K562 (cell line): Measurements from ENCODE around the gene JAK3. TPM values are rescaled to one million over a fixed set of nuclear protein-coding genes. Genes with fewer than 3 reads are reported as not detected.

Source experiments
- ATAC-seq: fragments of 200-7000 bp; cut with Tn5 transposase; 3 replicates; pipeline ENCODE4 v1.9.1; 2020; ENCODE audit warnings: moderate library complexity
- BruUV-seq: library from RNA; stranded (reverse); fragments of 400-500 nt; replicated peaks from 2 replicates; lab custom pipeline; 2021; lab: Mats Ljungman, UMichigan
- CTCF ChIA-PET: fragments of 300-600 bp; formaldehyde crosslinking; extraction: SDS; loops from one replicate; lab custom pipeline; 2021; ENCODE audit warnings: low intra/inter-chr PET ratio; lab: Yijun Ruan, JAX
- POLR2A ChIA-PET: fragments of 300-600, 350-650 bp; sonication (Branson Sonifier 250); formaldehyde crosslinking; extraction: SDS; loops from one replicate; lab custom pipeline; 2021; ENCODE audit warnings: antibody characterized with exemption, inconsistent platforms; lab: Yijun Ruan, JAX
- DNase-seq, 4 experiments: peaks; one replicate each; pipeline versions ENCODE4 v3.0.0 to v3.0.0-alpha.2; 2011 to 2018; ENCODE audit warnings: low spot score in 3 of 4, mixed read lengths in 3 of 4; ENCODE audit errors: extremely low read depth in 1 of 4
- FAIRE-seq: peaks from 2 replicates; lab custom pipeline; 2011; peaks lifted over from hg19 to GRCh38; lab: Jason Lieb, UNC
- H2AFZ ChIP-seq: 2 replicates; pipeline ENCODE4 v1.6.0; 2011; ENCODE audit warnings: low read depth, low read length, control low read depth, inconsistent platforms
- H3K27ac ChIP-seq: fragments of 200-600 bp; 3 replicates; pipeline ENCODE4 v1.8.0; 2011; ENCODE audit warnings: low read depth, mild to moderate bottlenecking, control low read depth, inconsistent platforms, low read length, moderate library complexity, mixed read lengths; ENCODE audit errors: extremely low read depth
- H3K27me3 ChIP-seq, 2 experiments: fragments of 300-600 bp in 1 of 2; 2 replicates in 1 of 2; 3 replicates in 1 of 2; pipeline versions ENCODE4 v1.6.0 to v1.8.0; 2011; ENCODE audit warnings: inconsistent platforms in 2 of 2, low read length in 2 of 2, mild to moderate bottlenecking in 1 of 2, mixed read lengths in 1 of 2, moderate library complexity in 1 of 2; ENCODE audit not compliant: control insufficient read depth in 2 of 2, insufficient read depth in 2 of 2
- H3K36me3 ChIP-seq: fragments of 300-600 bp; 3 replicates; pipeline ENCODE4 v1.8.0; 2011; ENCODE audit warnings: mild to moderate bottlenecking, low read length, inconsistent platforms; ENCODE audit not compliant: control insufficient read depth, insufficient read depth
- H3K4me1 ChIP-seq, 2 experiments: fragments of 200-600 bp in 1 of 2; replicated peaks in 1 of 2; 2 replicates in 1 of 2; 3 replicates in 1 of 2; pipeline versions ENCODE4 v1.5.1 to v1.8.0; 2011; ENCODE audit warnings: inconsistent platforms in 2 of 2, low read length in 2 of 2, mild to moderate bottlenecking in 1 of 2, mixed read lengths in 1 of 2, moderate library complexity in 1 of 2; ENCODE audit not compliant: control insufficient read depth in 2 of 2, insufficient read depth in 2 of 2
- H3K4me2 ChIP-seq: 2 replicates; pipeline ENCODE4 v1.6.1; 2011; ENCODE audit warnings: low read length, control low read depth, inconsistent platforms, mixed read lengths; ENCODE audit not compliant: insufficient read depth
- H3K4me3 ChIP-seq: fragments of 200-600 bp; sonication (generic), shearing (Covaris generic); 2 replicates; pipeline ENCODE4 v1.5.1; 2016; ENCODE audit warnings: control low read depth, inconsistent platforms
- H3K79me2 ChIP-seq: fragments of 200-600 bp; 3 replicates; pipeline ENCODE4 v1.8.0; 2011; ENCODE audit warnings: low read length, inconsistent platforms; ENCODE audit not compliant: control insufficient read depth, insufficient read depth
- H3K9ac ChIP-seq, 2 experiments: 2 replicates each; pipeline versions ENCODE4 v1.6.0 to v1.6.1; 2011; ENCODE audit warnings: low read depth in 2 of 2, low read length in 2 of 2, control low read depth in 1 of 2, inconsistent platforms in 1 of 2, mild to moderate bottlenecking in 1 of 2, mixed read lengths in 1 of 2; ENCODE audit not compliant: insufficient read depth in 1 of 2
- H3K9me1 ChIP-seq: one replicate; pipeline ENCODE4 v1.6.0; 2011; ENCODE audit warnings: inconsistent platforms, mild to moderate bottlenecking, low read length, moderate library complexity; ENCODE audit not compliant: control insufficient read depth, insufficient read depth
- H3K9me3 ChIP-seq: replicated peaks from 2 replicates; pipeline ENCODE4 v1.5.1; 2011; ENCODE audit warnings: low read depth, low read length, inconsistent platforms; ENCODE audit not compliant: control insufficient read depth, insufficient read depth
- H4K20me1 ChIP-seq: replicated peaks from 2 replicates; pipeline ENCODE4 v1.6.1; 2011; ENCODE audit warnings: low read length, inconsistent platforms, mixed read lengths; ENCODE audit not compliant: control insufficient read depth, insufficient read depth
- KDM1A ChIP-seq, 2 experiments: fragments of 450-650 bp; IDR thresholded peaks; 2 replicates each; pipeline ENCODE4 v1.6.1; 2016; ENCODE audit warnings: mild to moderate bottlenecking in 2 of 2
- MYC ChIP-seq, 2 experiments: fragments of 250-450 bp in 1 of 2; sonication (Bioruptor Pico) in 1 of 2; IDR thresholded peaks; 2 replicates each; pipeline versions ENCODE4 v1.5.1 to v1.6.1; 2012 to 2021; ENCODE audit warnings: low read depth in 2 of 2, borderline replicate concordance in 1 of 2, improper control_type of control experiment in 1 of 2, low read length in 1 of 2, mild to moderate bottlenecking in 1 of 2, moderate library complexity in 1 of 2
- NFIX ChIP-seq: fragments of 250-450 bp; sonication (Bioruptor Pico); IDR thresholded peaks from 2 replicates; pipeline ENCODE4 v1.4.0; 2020; ENCODE audit warnings: low read depth, mild to moderate bottlenecking, moderate library complexity
- POLR2A ChIP-seq: fragments of 450-650 bp; conservative IDR thresholded peaks from 2 replicates; pipeline ENCODE4 v1.6.1; 2016
- POLR2B ChIP-seq: fragments of 450-650 bp; IDR thresholded peaks from 2 replicates; pipeline ENCODE4 v1.6.1; 2018; ENCODE audit warnings: low read depth; ENCODE audit not compliant: partially characterized antibody
- POLR2G ChIP-seq: fragments of 200-400 bp; formaldehyde crosslinking; IDR thresholded peaks from 2 replicates; pipeline ENCODE4 v1.6.1; 2017; ENCODE audit warnings: low read depth, mild to moderate bottlenecking, antibody characterized with exemption, low read length, moderate library complexity
- RBFOX2 ChIP-seq: fragments of 200-400 bp; formaldehyde crosslinking; IDR thresholded peaks from 2 replicates; pipeline ENCODE4 v1.6.1; 2017; ENCODE audit warnings: low read depth, mild to moderate bottlenecking, low read length, moderate library complexity
- RBM22 ChIP-seq: fragments of 200-400 bp; formaldehyde crosslinking; IDR thresholded peaks from 2 replicates; pipeline ENCODE4 v1.6.1; 2018; ENCODE audit warnings: low read length, low read depth; ENCODE audit not compliant: poor library complexity, severe bottlenecking
- RCOR1 ChIP-seq, 2 experiments: IDR thresholded peaks; 2 replicates each; pipeline ENCODE4 v1.6.1; 2012; ENCODE audit warnings: low read depth in 2 of 2, low read length in 2 of 2, borderline replicate concordance in 1 of 2, improper control_type of control experiment in 1 of 2
- SP1 ChIP-seq: sonication (generic); formaldehyde crosslinking; IDR thresholded peaks from 2 replicates; pipeline ENCODE4 v1.8.1; 2022; ENCODE audit warnings: mild to moderate bottlenecking, missing genetic modification reagents
- SUPT5H ChIP-seq: fragments of 450-650 bp; IDR thresholded peaks from 2 replicates; pipeline ENCODE4 v1.6.1; 2016
- TAF9B ChIP-seq: fragments of 450-650 bp; IDR thresholded peaks from 2 replicates; pipeline ENCODE4 v1.6.1; 2018; ENCODE audit warnings: mild to moderate bottlenecking; ENCODE audit not compliant: partially characterized antibody
- THRB ChIP-seq: fragments of 450-650 bp; formaldehyde crosslinking; conservative IDR thresholded peaks from 2 replicates; pipeline ENCODE4 v1.4.0; 2022; ENCODE audit warnings: mild to moderate bottlenecking, missing genetic modification characterization
- VEZF1 ChIP-seq: fragments of 200-800 bp; sonication (Bioruptor generic); IDR thresholded peaks from 2 replicates; pipeline ENCODE4 v1.6.1; 2017; ENCODE audit warnings: missing genetic modification characterization, missing compliant biosample characterization
- ZBTB7A ChIP-seq: IDR thresholded peaks from 2 replicates; pipeline ENCODE4 v1.6.1; 2011; ENCODE audit warnings: low read depth, mild to moderate bottlenecking, low read length, moderate library complexity, borderline replicate concordance; ENCODE audit not compliant: control insufficient read depth
- ZNF717 ChIP-seq: fragments of 250-450 bp; sonication (Bioruptor Pico); IDR thresholded peaks from 2 replicates; pipeline ENCODE4 v1.5.0; 2021
- WGBS: fragments of 100-300 bp; shearing (Covaris generic); methylation state at CpG from one replicate; pipeline ENCODE4 v1.1.6; 2016; ENCODE audit warnings: low coverage, mixed read lengths; ENCODE audit not compliant: insufficient coverage; ENCODE audit errors: missing lambda C conversion rate; 5-methylcytosine and 5-hydroxymethylcytosine counted together
- in situ Hi-C: fragments of 300-500 bp; cut with MboI; formaldehyde crosslinking; loops from 4 replicates; pipeline ENCODE4 v1.15.0; 2018; ENCODE audit warnings: inconsistent platforms, mixed read lengths
- intact Hi-C: fragments of 100-400 bp; cut with micrococcal nuclease; formaldehyde crosslinking; loops from 2 replicates; pipeline ENCODE4 v1.14.2; 2022
- polyA plus RNA-seq, 8 experiments: library from polyadenylated mRNA; depleted of rRNA in 4 of 8; stranded (reverse) in 5 of 8; unstranded in 3 of 8; fragments of >200 nt; fragmentation: Nextera tagmentation in 2 of 8; fragmentation: Illumina TruSeq in 1 of 8; extraction: Ambion mirVana in 2 of 8; extraction: Trizol in 1 of 8; gene quantifications; 2 replicates each; pipeline versions ENCODE4 v1.2.1 to v1.2.3, GENCODE V29; 2011 to 2014; ENCODE audit warnings: inconsistent platforms in 1 of 8, missing spikeins in 1 of 8
- total RNA-seq, 7 experiments: library from RNA; depleted of rRNA in 6 of 7; stranded (reverse); fragments of >200 nt in 6 of 7; fragmentation: Illumina TruSeq in 2 of 7; extraction: Trizol in 2 of 7; gene quantifications; 2 replicates each; pipeline versions ENCODE4 v1.2.1 to v1.2.3, GENCODE V29; 2011 to 2021; ENCODE audit warnings: low replicate concordance in 1 of 7

Gene JAK3
- total and polyA plus RNA-seq, 9 of the 15 experiments (the other 6 are each of a cell fraction or from before 2014, with no cell fraction given) = 0.01 to 0.18 (median 0.07) TPM; not detected in 1

- DNase-seq (peak; percentile 81 to 85 (median 84)), ATAC-seq (peak; percentile 10), FAIRE-seq (peak; percentile 78)
- Histone ChIP-seq H3K4me3 (no peak overlapping the region; the same call in 1 of the 2 replicates), H2AFZ (peak overlapping the region; percentile 14; the same call in 1 of the 2 replicates), H3K27ac (no peak overlapping the region; the same call in 2 of the 3 replicates), H4K20me1 (peaks cover 11% of the 10 kb centered on the region; the same call in 1 of the 2 replicates), H3K27me3 (no peaks in the 10 kb centered on the region), H3K36me3 (peaks cover 56% of the 10 kb centered on the region; the same call in 2 of the 3 replicates), H3K9me3 (no peaks in the 10 kb centered on the region), H3K9ac (peak overlapping the region in 1 of 2 experiments; percentile 86; a peak in 2 of 4 replicates), H3K9me1 (no peaks in the 10 kb centered on the region), H3K4me1 (peaks cover 12 to 50% of the 10 kb centered on the region in 2 experiments), H3K4me2 (no peak overlapping the region; the same call in 1 of the 2 replicates), H3K79me2 (no peaks in the 10 kb centered on the region)
- intact Hi-C loops = loop anchor here (1.0 kb wide), 1 partner anchor 63 kb away; no protein-coding TSS in a partner anchor
- POLR2A ChIA-PET = interaction anchor here (1.2 kb wide), 1 partner anchor 10 kb away, joined by 3 read pairs; no protein-coding TSS in a partner anchor
- no TSS peak for BruUV-seq
- in situ Hi-C loops = no loop called here
- 45% methylated on average over 15 of the region's 25 CpGs for WGBS
- CTCF ChIA-PET = interaction anchor here (0.6 kb wide), 1 partner anchor 1011 kb away, joined by 3 read pairs; no protein-coding TSS in a partner anchor
- peak; percentile 34; the same call in 1 of the 2 replicates for TF ChIP-seq SP1 (CRISPR knock-in tag)
- peak; percentile 21 for TF ChIP-seq POLR2B
- peak; percentile 24; the same call in 1 of the 2 replicates for TF ChIP-seq THRB
- TF ChIP-seq POLR2A = peak; percentile 54
- TF ChIP-seq KDM1A (IDR thresholded peaks at IDR 0.05) = peak in 1 of 2 experiments; percentile 36; a peak in 1 of 4 replicates
- TF ChIP-seq SUPT5H = peak; percentile 61; the same call in 1 of the 2 replicates
- peak; percentile 4 for TF ChIP-seq RBM22
- TF ChIP-seq TAF9B = no peak
- peak; percentile 53; the same call in 1 of the 2 replicates for TF ChIP-seq VEZF1 (CRISPR knock-in tag)
- TF ChIP-seq RCOR1 (IDR thresholded peaks at IDR 0.05; ENCODE audit: borderline replicate concordance in 1 of 2, low read depth in 2 of 2, low read length in 2 of 2) = peak in 1 of 2 experiments; percentile 52; a peak in 1 of 4 replicates
- TF ChIP-seq ZBTB7A = no peak
- TF ChIP-seq NFIX = no peak
- TF ChIP-seq ZNF717 (CRISPR knock-in tag) = 0 out of 2 replicates have a peak, but pooled peaks have one; percentile 32
- TF ChIP-seq MYC (IDR thresholded peaks at IDR 0.05; ENCODE audit: low read depth, low read length) = no peak
- no peak for TF ChIP-seq MYC (CRISPR knock-in tag; IDR thresholded peaks at IDR 0.05; ENCODE audit: borderline replicate concordance, low read depth)
- TF ChIP-seq RBFOX2 = peak; percentile 45; the same call in 1 of the 2 replicates
- peak; percentile 66 for TF ChIP-seq POLR2G
These were observed 68.5 kb downstream of the JAK3 start for GRCh38 chr19:17778968-17779929.
